CD14-positive monocyte (primary cell): ENCODE results near the gene OR51B4. TPM values are rescaled to one million over a fixed set of nuclear protein-coding genes. Genes with fewer than 3 reads are reported as not detected.

Experiments used
- DNase-seq, 3 donors: peaks; one replicate each; pipeline ENCODE4 v3.0.0-alpha.2; 2011 to 2022
- H2AFZ ChIP-seq: 2 replicates; pipeline ENCODE4 v1.6.0; 2012; ENCODE audit warnings: mild to moderate bottlenecking, low read depth, low read length, inconsistent platforms; ENCODE audit not compliant: insufficient read depth, poor library complexity, severe bottlenecking
- H3K27ac ChIP-seq, 2 donors: 1 replicate in 1 of 2; 2 replicates in 1 of 2; pipeline ENCODE4 v1.5.1; 2012 to 2013; ENCODE audit warnings: low read length in 2 of 2, control low read depth in 1 of 2, inconsistent platforms in 1 of 2, low read depth in 1 of 2, mild to moderate bottlenecking in 1 of 2
- H3K27me3 ChIP-seq, 2 donors: one replicate each; pipeline versions ENCODE4 v1.6.0 to v1.6.1; 2011 to 2013; ENCODE audit warnings: low read length in 2 of 2; ENCODE audit not compliant: control insufficient read depth in 2 of 2, insufficient read depth in 2 of 2
- H3K36me3 ChIP-seq, 2 donors: replicated peaks in 1 of 2; 1 replicate in 1 of 2; 2 replicates in 1 of 2; pipeline versions ENCODE4 v1.5.1 to v1.6.1; 2012 to 2013; ENCODE audit warnings: low read length in 2 of 2, control low read depth in 1 of 2, inconsistent platforms in 1 of 2, mild to moderate bottlenecking in 1 of 2; ENCODE audit not compliant: insufficient read depth in 2 of 2, control insufficient read depth in 1 of 2
- H3K4me1 ChIP-seq, 2 donors: 1 replicate in 1 of 2; 2 replicates in 1 of 2; pipeline versions ENCODE4 v1.5.1 to v1.6.1; 2012 to 2013; ENCODE audit warnings: low read length in 2 of 2, control low read depth in 1 of 2, inconsistent platforms in 1 of 2, mild to moderate bottlenecking in 1 of 2, moderate library complexity in 1 of 2; ENCODE audit not compliant: insufficient read depth in 2 of 2, control insufficient read depth in 1 of 2
- H3K4me2 ChIP-seq: replicated peaks from 2 replicates; pipeline ENCODE3; 2012; ENCODE audit warnings: low read length, moderate library complexity, mild to moderate bottlenecking; ENCODE audit not compliant: poor library complexity, severe bottlenecking; ENCODE audit errors: extremely low read depth
- H3K4me3 ChIP-seq, 3 experiments: fragments of 200-600 bp in 1 of 3; sonication (generic) in 1 of 3; replicated peaks in 1 of 3; 1 replicate in 2 of 3; 2 replicates in 1 of 3; pipeline ENCODE4 v1.5.1; 2011 to 2013; ENCODE audit warnings: low read length in 3 of 3, mild to moderate bottlenecking in 3 of 3, control low read depth in 2 of 3, low read depth in 2 of 3, inconsistent platforms in 1 of 3, moderate library complexity in 1 of 3
- H3K79me2 ChIP-seq: 2 replicates; pipeline ENCODE4 v1.6.0; 2012; ENCODE audit warnings: mild to moderate bottlenecking, control low read depth, inconsistent platforms, low read length, moderate library complexity; ENCODE audit not compliant: insufficient read depth
- H3K9ac ChIP-seq: 2 replicates; pipeline ENCODE4 v1.6.0; 2017; ENCODE audit warnings: low read length, mild to moderate bottlenecking; ENCODE audit not compliant: insufficient read depth, poor library complexity, severe bottlenecking
- H3K9me3 ChIP-seq, 2 donors: replicated peaks in 1 of 2; 1 replicate in 1 of 2; 2 replicates in 1 of 2; pipeline versions ENCODE4 v1.5.1 to v1.6.1; 2012 to 2013; ENCODE audit warnings: low read length in 2 of 2, control low read depth in 1 of 2; ENCODE audit not compliant: control insufficient read depth in 1 of 2, insufficient read depth in 1 of 2
- H4K20me1 ChIP-seq: 2 replicates; pipeline ENCODE4 v1.6.0; 2012; ENCODE audit warnings: mild to moderate bottlenecking, low read length, control low read depth, moderate library complexity; ENCODE audit not compliant: insufficient read depth
- H3K27ac Mint-ChIP-seq, 7 donors: one replicate each; pipeline ENCODE4 v1.8.0; 2020; ENCODE audit warnings: mild to moderate bottlenecking in 7 of 7, mixed read lengths in 7 of 7, moderate library complexity in 6 of 7, inconsistent platforms in 2 of 7
- H3K27me3 Mint-ChIP-seq, 3 donors: one replicate each; pipeline ENCODE4 v1.8.0; 2021 to 2022; ENCODE audit warnings: low read depth in 3 of 3, mild to moderate bottlenecking in 3 of 3, mixed read lengths in 3 of 3, moderate library complexity in 3 of 3, inconsistent platforms in 1 of 3
- H3K36me3 Mint-ChIP-seq, 2 donors: one replicate each; pipeline ENCODE4 v1.8.0; 2020; ENCODE audit warnings: mixed read lengths in 2 of 2, inconsistent platforms in 1 of 2, mild to moderate bottlenecking in 1 of 2
- H3K4me1 Mint-ChIP-seq: one replicate; pipeline ENCODE4 v1.8.0; 2020; ENCODE audit warnings: mild to moderate bottlenecking, mixed read lengths
- H3K4me3 Mint-ChIP-seq, 2 donors: one replicate each; pipeline ENCODE4 v1.8.0; 2020; ENCODE audit warnings: mild to moderate bottlenecking in 2 of 2, mixed read lengths in 2 of 2, moderate library complexity in 1 of 2
- H3K9me3 Mint-ChIP-seq, 7 donors: one replicate each; pipeline ENCODE4 v1.8.0; 2020 to 2022; ENCODE audit warnings: mixed read lengths in 7 of 7, mild to moderate bottlenecking in 6 of 7, moderate library complexity in 6 of 7, inconsistent platforms in 2 of 7
- CTCF ChIP-seq: fragments of 200-600 bp; IDR thresholded peaks from one replicate; pipeline ENCODE4 v1.8.0; 2022; ENCODE audit warnings: antibody characterized with exemption, mild to moderate bottlenecking
- WGBS: methylation state at CpG from one replicate; pipeline ENCODE4 v1.1.5; 2013; ENCODE audit warnings: missing lambda C conversion rate; ENCODE audit not compliant: insufficient coverage; 5-methylcytosine and 5-hydroxymethylcytosine counted together
- intact Hi-C, 2 donors: fragments of 100-400 bp; cut with micrococcal nuclease; formaldehyde crosslinking; loops; one replicate each; pipeline versions ENCODE4 v1.15.0 to v1.15.1; 2023
- polyA plus RNA-seq, 3 donors: library from polyadenylated mRNA; depleted of rRNA in 1 of 3; unstranded in 2 of 3; stranded (reverse) in 1 of 3; fragments of 300-500 nt in 2 of 3; fragments of >200 nt in 1 of 3; fragmentation: Illumina TruSeq in 2 of 3; gene quantifications; 1 replicate in 2 of 3; 2 replicates in 1 of 3; pipeline ENCODE4 v1.2.3, GENCODE V29; 2012 to 2021

The OR51B4 gene
- polyA plus RNA-seq, 3 donors: not detected

- no peak overlapping the region for H3K27ac ChIP-seq
- TF ChIP-seq CTCF: no peak
These were observed 35.9 kb downstream of the OR51B4 start for GRCh38 chr11:5265832-5266231.

GRCh38 chr11:5258543-5259262 is 43.0 kb downstream of the OR51B4 start:
- no peaks in the 10 kb centered on the region for H3K79me2 ChIP-seq
- TF ChIP-seq CTCF: no peak
- H3K27ac Mint-ChIP-seq: no peak overlapping the region
- no peak overlapping the region for H3K4me2 ChIP-seq
- H3K27ac ChIP-seq: no peak overlapping the region
- no peak overlapping the region for H3K9ac ChIP-seq
- no peaks in the 10 kb centered on the region for H3K27me3 Mint-ChIP-seq
- peaks cover 0 to 13% of the 10 kb centered on the region in 2 donors for H3K9me3 ChIP-seq
- peaks cover 0 to 16% (median 5%) of the 10 kb centered on the region in 7 donors for H3K9me3 Mint-ChIP-seq
- H4K20me1 ChIP-seq: no peaks in the 10 kb centered on the region
- H3K4me3 ChIP-seq: no peak overlapping the region
- no peaks in the 10 kb centered on the region for H3K36me3 Mint-ChIP-seq
- DNase-seq: no peak
- no peaks in the 10 kb centered on the region for H3K4me1 ChIP-seq
- intact Hi-C loops: no loop called here
- no peak overlapping the region for H2AFZ ChIP-seq
- WGBS: 92% methylated on average over 6 of the region's 7 CpGs
- no peak overlapping the region for H3K4me3 Mint-ChIP-seq
- no peaks in the 10 kb centered on the region for H3K27me3 ChIP-seq
- no peaks in the 10 kb centered on the region for H3K4me1 Mint-ChIP-seq
- H3K36me3 ChIP-seq: no peaks in the 10 kb centered on the region

More at GRCh38 chr11:5265832-5266231, 35.9 kb downstream of the OR51B4 start:
- Histone ChIP-seq H2AFZ (no peak overlapping the region), H3K9ac (no peak overlapping the region), H3K4me1 (no peaks in the 10 kb centered on the region), H3K4me2 (no peak overlapping the region), H3K79me2 (no peaks in the 10 kb centered on the region), H4K20me1 (no peaks in the 10 kb centered on the region), H3K36me3 (no peaks in the 10 kb centered on the region), H3K4me3 (no peak overlapping the region), H3K9me3 (no peaks in the 10 kb centered on the region), H3K27me3 (no peaks in the 10 kb centered on the region)
- Mint-ChIP-seq H3K27ac (no peak overlapping the region), H3K9me3 (peaks cover 0 to 9% (median 2%) of the 10 kb centered on the region in 7 donors), H3K4me3 (no peak overlapping the region), H3K27me3 (no peaks in the 10 kb centered on the region), H3K4me1 (no peaks in the 10 kb centered on the region), H3K36me3 (no peaks in the 10 kb centered on the region)
- DNase-seq: no peak
- no CpG with 5 or more reads among the region's 2 CpGs for WGBS
- intact Hi-C loops: no loop called here
